HL-60 (cell line): ENCODE results near the gene POU3F2.

Source experiments
- POLR2AphosphoS5 ChIP-seq: IDR thresholded peaks from 2 replicates; pipeline ENCODE4 v1.6.1; 2012; ENCODE audit warnings: low read depth
- TF ChIP-seq, protein P1 (sequence below): IDR thresholded peaks from one replicate; pipeline ENCODE4 v1.5.1; 2011; ENCODE audit warnings: low read length, control low read depth, inconsistent platforms; ENCODE audit not compliant: insufficient read depth

DNA sequence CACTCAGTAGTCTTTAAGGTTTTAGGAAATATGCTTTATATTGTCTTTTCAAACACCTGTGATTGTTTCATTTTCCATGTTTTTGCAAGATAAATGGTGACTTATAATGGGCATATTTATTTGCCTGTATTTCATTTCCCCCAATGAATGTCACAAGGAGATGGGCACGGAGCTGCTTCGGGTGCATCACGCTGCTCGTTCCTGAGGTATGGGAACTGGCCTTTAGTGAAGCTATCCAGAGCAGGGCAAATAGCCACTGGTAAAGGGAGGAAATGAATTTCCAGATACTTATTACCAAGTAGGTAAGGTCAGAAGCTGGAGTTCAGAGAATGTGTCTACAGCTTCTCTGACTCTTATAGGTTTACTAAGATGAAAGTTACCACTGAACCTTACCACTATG lies 3.7 kb downstream of the POU3F2 start:
- TF ChIP-seq, protein P1, sequence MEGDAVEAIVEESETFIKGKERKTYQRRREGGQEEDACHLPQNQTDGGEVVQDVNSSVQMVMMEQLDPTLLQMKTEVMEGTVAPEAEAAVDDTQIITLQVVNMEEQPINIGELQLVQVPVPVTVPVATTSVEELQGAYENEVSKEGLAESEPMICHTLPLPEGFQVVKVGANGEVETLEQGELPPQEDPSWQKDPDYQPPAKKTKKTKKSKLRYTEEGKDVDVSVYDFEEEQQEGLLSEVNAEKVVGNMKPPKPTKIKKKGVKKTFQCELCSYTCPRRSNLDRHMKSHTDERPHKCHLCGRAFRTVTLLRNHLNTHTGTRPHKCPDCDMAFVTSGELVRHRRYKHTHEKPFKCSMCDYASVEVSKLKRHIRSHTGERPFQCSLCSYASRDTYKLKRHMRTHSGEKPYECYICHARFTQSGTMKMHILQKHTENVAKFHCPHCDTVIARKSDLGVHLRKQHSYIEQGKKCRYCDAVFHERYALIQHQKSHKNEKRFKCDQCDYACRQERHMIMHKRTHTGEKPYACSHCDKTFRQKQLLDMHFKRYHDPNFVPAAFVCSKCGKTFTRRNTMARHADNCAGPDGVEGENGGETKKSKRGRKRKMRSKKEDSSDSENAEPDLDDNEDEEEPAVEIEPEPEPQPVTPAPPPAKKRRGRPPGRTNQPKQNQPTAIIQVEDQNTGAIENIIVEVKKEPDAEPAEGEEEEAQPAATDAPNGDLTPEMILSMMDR = no peak
- no peak for TF ChIP-seq POLR2AphosphoS5
